Trophoblast cell (in vitro differentiated cells and primary cell): Measurements from ENCODE around the gene CHST2.

Experiments
- DNase-seq, 2 donors: peaks; one replicate each; pipeline ENCODE4 v3.0.0-alpha.2; 2016
- H2AFZ ChIP-seq: 2 replicates; pipeline ENCODE4 v1.6.1; 2013; ENCODE audit warnings: low read length, moderate library complexity, mild to moderate bottlenecking; ENCODE audit not compliant: insufficient read depth, poor library complexity
- H2AK5ac ChIP-seq: 2 replicates; pipeline ENCODE4 v1.6.1; 2013; ENCODE audit warnings: mild to moderate bottlenecking, low read length
- H2BK120ac ChIP-seq: 2 replicates; pipeline ENCODE4 v1.6.1; 2013; ENCODE audit warnings: low read length, mild to moderate bottlenecking, moderate library complexity; ENCODE audit not compliant: insufficient read depth, poor library complexity
- H2BK12ac ChIP-seq: 2 replicates; pipeline ENCODE4 v1.6.1; 2013; ENCODE audit warnings: mild to moderate bottlenecking, low read length, moderate library complexity
- H2BK5ac ChIP-seq: 2 replicates; pipeline ENCODE4 v1.6.1; 2013; ENCODE audit warnings: low read length, low read depth, moderate library complexity, mild to moderate bottlenecking; ENCODE audit not compliant: poor library complexity
- H3K14ac ChIP-seq: 2 replicates; pipeline ENCODE4 v1.6.1; 2013; ENCODE audit warnings: mild to moderate bottlenecking, low read length
- H3K18ac ChIP-seq: 2 replicates; pipeline ENCODE4 v1.6.1; 2013; ENCODE audit warnings: mild to moderate bottlenecking, low read length
- H3K23ac ChIP-seq: 2 replicates; pipeline ENCODE4 v1.6.1; 2013; ENCODE audit warnings: low read length
- H3K27ac ChIP-seq: 2 replicates; pipeline ENCODE4 v1.5.1; 2013; ENCODE audit warnings: low read depth, mild to moderate bottlenecking, inconsistent platforms, low read length, moderate library complexity
- H3K27me3 ChIP-seq: 2 replicates; pipeline ENCODE4 v1.6.1; 2013; ENCODE audit warnings: inconsistent platforms, mild to moderate bottlenecking, low read length, moderate library complexity; ENCODE audit not compliant: insufficient read depth
- H3K36me3 ChIP-seq, 2 experiments: 1 replicate in 1 of 2; 2 replicates in 1 of 2; pipeline ENCODE4 v1.6.1; 2013; ENCODE audit warnings: low read length in 2 of 2, mild to moderate bottlenecking in 2 of 2, moderate library complexity in 1 of 2; ENCODE audit not compliant: insufficient read depth in 2 of 2, control insufficient read depth in 1 of 2
- H3K4ac ChIP-seq: 2 replicates; pipeline ENCODE4 v1.6.1; 2013; ENCODE audit warnings: low read depth, mild to moderate bottlenecking, low read length, moderate library complexity
- H3K4me1 ChIP-seq, 2 experiments: 1 replicate in 1 of 2; 2 replicates in 1 of 2; pipeline ENCODE4 v1.6.1; 2013; ENCODE audit warnings: low read length in 2 of 2, mild to moderate bottlenecking in 2 of 2, moderate library complexity in 1 of 2; ENCODE audit not compliant: insufficient read depth in 2 of 2, control insufficient read depth in 1 of 2
- H3K4me2 ChIP-seq: 2 replicates; pipeline ENCODE4 v1.6.1; 2013; ENCODE audit warnings: inconsistent platforms, mild to moderate bottlenecking, low read length, moderate library complexity
- H3K4me3 ChIP-seq: 2 replicates; pipeline ENCODE4 v1.5.1; 2013; ENCODE audit warnings: mild to moderate bottlenecking, low read depth, low read length, inconsistent platforms
- H3K79me1 ChIP-seq: one replicate; pipeline ENCODE4 v1.6.1; 2013; ENCODE audit warnings: low read length
- H3K79me2 ChIP-seq: 2 replicates; pipeline ENCODE4 v1.6.1; 2013; ENCODE audit warnings: low read length, mild to moderate bottlenecking; ENCODE audit not compliant: control insufficient read depth, insufficient read depth, poor library complexity
- H3K9ac ChIP-seq: 2 replicates; pipeline ENCODE4 v1.6.1; 2013; ENCODE audit warnings: mild to moderate bottlenecking, low read length
- H3K9me3 ChIP-seq: 2 replicates; pipeline ENCODE4 v1.6.1; 2013; ENCODE audit warnings: low read depth, mild to moderate bottlenecking, control low read depth, inconsistent platforms, low read length; ENCODE audit not compliant: insufficient read depth
- H4K12ac ChIP-seq: 2 replicates; pipeline ENCODE4 v1.6.1; 2013; ENCODE audit warnings: low read depth, mild to moderate bottlenecking, low read length, moderate library complexity
- H4K8ac ChIP-seq: 2 replicates; pipeline ENCODE4 v1.6.1; 2013; ENCODE audit warnings: low read depth, mild to moderate bottlenecking, low read length, moderate library complexity
- H4K91ac ChIP-seq: one replicate; pipeline ENCODE4 v1.6.1; 2013; ENCODE audit warnings: low read depth, mild to moderate bottlenecking, low read length, moderate library complexity
- WGBS: extraction: QIAGEN DNeasy Blood & Tissue Kit; methylation state at CpG from one replicate; pipeline ENCODE4 v1.1.7; 2013; ENCODE audit warnings: missing lambda C conversion rate; ENCODE audit not compliant: insufficient read length, insufficient coverage; ENCODE audit errors: extremely low coverage; 5-methylcytosine and 5-hydroxymethylcytosine counted together

The CHST2 gene

GRCh38 chr3:143137435-143138036 lies 18.0 kb downstream of the CHST2 start:
- no peaks in the 10 kb centered on the region for H3K9me3 ChIP-seq
- H3K27me3 ChIP-seq = no peaks in the 10 kb centered on the region
- no peak overlapping the region for H3K23ac ChIP-seq
- no peak overlapping the region for H3K14ac ChIP-seq
- no peak for DNase-seq
- H4K12ac ChIP-seq = no peak overlapping the region
- H2BK120ac ChIP-seq = no peak overlapping the region
- no peak overlapping the region for H2BK12ac ChIP-seq
- no peak overlapping the region for H4K91ac ChIP-seq
- no peak overlapping the region for H2AFZ ChIP-seq
- no peak overlapping the region for H3K4ac ChIP-seq
- WGBS = no CpG with 5 or more reads among the region's 2 CpGs
- H2BK5ac ChIP-seq = no peak overlapping the region
- no peak overlapping the region for H4K8ac ChIP-seq
- H3K4me3 ChIP-seq = no peak overlapping the region
- no peaks in the 10 kb centered on the region for H3K4me1 ChIP-seq
- H2AK5ac ChIP-seq = no peak overlapping the region
- H3K4me2 ChIP-seq = no peak overlapping the region
- H3K79me1 ChIP-seq = no peaks in the 10 kb centered on the region
- no peak overlapping the region for H3K9ac ChIP-seq
- H3K18ac ChIP-seq = no peak overlapping the region
- H3K27ac ChIP-seq = no peak overlapping the region
- no peaks in the 10 kb centered on the region for H3K79me2 ChIP-seq
- no peaks in the 10 kb centered on the region for H3K36me3 ChIP-seq

DNA sequence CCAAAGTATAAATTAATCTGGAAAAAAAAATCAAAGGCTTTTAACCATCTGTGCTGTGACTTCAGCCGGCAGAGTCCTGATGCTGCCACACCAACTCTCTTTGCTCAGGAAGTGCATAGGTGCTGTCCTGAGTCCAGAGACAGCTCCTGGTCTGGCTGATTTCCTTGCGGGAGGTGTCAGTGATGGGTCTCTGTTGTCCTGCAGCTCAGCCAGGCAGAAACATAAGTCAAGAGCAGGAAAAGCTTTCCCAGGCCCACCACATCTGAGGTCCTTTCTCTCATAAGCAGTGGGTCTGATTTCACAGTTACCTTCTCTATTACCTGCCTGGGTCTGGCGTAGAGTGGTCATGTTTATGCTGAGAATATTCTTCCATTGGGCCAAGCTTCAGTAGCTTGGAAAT lies 19.4 kb downstream of the CHST2 start:
- Histone ChIP-seq H3K4me1 (no peaks in the 10 kb centered on the region), H3K4ac (no peak overlapping the region), H3K79me1 (no peaks in the 10 kb centered on the region), H3K23ac (no peak overlapping the region), H3K4me3 (no peak overlapping the region), H3K36me3 (no peaks in the 10 kb centered on the region), H2AK5ac (no peak overlapping the region), H2BK12ac (no peak overlapping the region), H3K14ac (no peak overlapping the region), H3K27ac (no peak overlapping the region), H2AFZ (no peak overlapping the region), H4K12ac (peak overlapping the region; percentile 43), H3K9ac (no peak overlapping the region), H2BK120ac (no peak overlapping the region), H4K91ac (no peak overlapping the region), H3K9me3 (no peaks in the 10 kb centered on the region), H4K8ac (no peak overlapping the region), H3K18ac (no peak overlapping the region), H3K27me3 (no peaks in the 10 kb centered on the region), H3K4me2 (no peak overlapping the region), H3K79me2 (no peaks in the 10 kb centered on the region), H2BK5ac (no peak overlapping the region)
- no CpG with 5 or more reads among the region's 3 CpGs for WGBS
- no peak for DNase-seq

DNA sequence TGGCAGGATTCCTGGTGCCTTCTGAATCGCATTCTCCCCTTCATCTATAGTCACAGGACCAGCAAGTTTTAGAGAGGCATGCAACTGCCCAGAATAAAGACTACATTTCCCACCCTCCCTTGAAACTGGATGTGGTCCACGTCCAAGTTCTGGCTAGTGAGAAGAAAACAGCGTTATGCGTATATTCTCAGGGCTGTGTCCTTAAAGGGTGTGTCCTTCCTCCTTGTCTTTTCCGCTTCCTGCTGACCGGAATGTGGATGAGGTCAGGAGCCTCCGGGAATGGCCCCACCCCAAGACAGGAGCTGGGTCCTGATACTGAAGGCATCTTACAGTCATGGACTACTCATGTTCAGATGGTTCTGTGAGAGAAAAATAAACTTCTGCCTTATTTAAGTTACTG lies 20.2 kb downstream of the CHST2 start:
- H3K79me2 ChIP-seq = no peaks in the 10 kb centered on the region
- no peak for DNase-seq
- no peaks in the 10 kb centered on the region for H3K79me1 ChIP-seq

GRCh38 chr3:143140550-143140949 lies 21.0 kb downstream of the CHST2 start:
- Histone ChIP-seq H2AK5ac (no peak overlapping the region), H3K36me3 (no peaks in the 10 kb centered on the region), H3K14ac (no peak overlapping the region), H4K12ac (no peak overlapping the region), H3K79me1 (no peaks in the 10 kb centered on the region), H4K8ac (no peak overlapping the region), H3K4me1 (no peaks in the 10 kb centered on the region), H3K23ac (no peak overlapping the region), H3K9ac (no peak overlapping the region), H4K91ac (no peak overlapping the region), H3K4me2 (no peak overlapping the region), H3K79me2 (no peaks in the 10 kb centered on the region), H3K27me3 (no peaks in the 10 kb centered on the region), H3K18ac (no peak overlapping the region), H3K27ac (no peak overlapping the region), H2BK12ac (no peak overlapping the region), H3K4ac (no peak overlapping the region), H3K9me3 (no peaks in the 10 kb centered on the region), H2BK5ac (no peak overlapping the region), H3K4me3 (no peak overlapping the region), H2BK120ac (no peak overlapping the region), H2AFZ (no peak overlapping the region)
- no CpG with 5 or more reads among the region's 6 CpGs for WGBS
- no peak for DNase-seq

More for the DNA sequence above, 20.2 kb downstream of the CHST2 start:
- H2BK5ac ChIP-seq = no peak overlapping the region
- no peak overlapping the region for H3K23ac ChIP-seq
- no peaks in the 10 kb centered on the region for H3K9me3 ChIP-seq
- H3K36me3 ChIP-seq = no peaks in the 10 kb centered on the region
- no peak overlapping the region for H3K4me2 ChIP-seq
- peak overlapping the region; percentile 13 for H3K9ac ChIP-seq
- H3K14ac ChIP-seq = no peak overlapping the region
- no peaks in the 10 kb centered on the region for H3K4me1 ChIP-seq
- no peak overlapping the region for H2AK5ac ChIP-seq
- H2BK12ac ChIP-seq = no peak overlapping the region
- H3K18ac ChIP-seq = no peak overlapping the region
- no peak overlapping the region for H4K12ac ChIP-seq
- no peak overlapping the region for H3K4me3 ChIP-seq
- H2BK120ac ChIP-seq = no peak overlapping the region
- no CpG with 5 or more reads among the region's 7 CpGs for WGBS
- H3K27ac ChIP-seq = no peak overlapping the region
- no peaks in the 10 kb centered on the region for H3K27me3 ChIP-seq
- H4K8ac ChIP-seq = no peak overlapping the region
- H2AFZ ChIP-seq = no peak overlapping the region
- no peak overlapping the region for H3K4ac ChIP-seq
- no peak overlapping the region for H4K91ac ChIP-seq
